ENCODE results near the gene HDAC4.

HDAC4 gene

DNA sequence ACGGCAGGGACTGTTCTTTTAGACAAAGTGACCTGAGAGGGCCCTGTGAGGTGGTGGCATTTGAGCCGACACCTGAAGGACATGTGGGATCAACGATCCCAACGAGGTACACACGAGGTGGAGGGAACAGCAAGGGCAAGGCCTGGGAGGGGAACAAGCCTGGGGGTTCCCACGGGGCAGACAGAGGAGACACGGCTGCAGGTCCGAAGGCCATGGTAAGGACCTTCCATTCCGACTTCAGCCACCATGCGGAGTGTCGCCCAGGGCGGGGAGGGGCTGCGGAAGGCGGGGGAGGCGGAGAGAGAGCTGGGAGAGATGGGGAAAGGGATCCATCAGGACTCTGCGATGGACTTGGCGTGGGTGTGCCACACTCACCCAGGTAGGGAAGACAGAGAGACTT, 151.8 kb downstream of the HDAC4 start:
- peaks cover 44% of the 10 kb centered on the region; the same call in 1 of the 2 replicates for H3K79me2 ChIP-seq (ENCODE audit: insufficient read depth, low read length)

GRCh38 chr2:239247401-239248245, 153.2 kb downstream of the HDAC4 start:
- no peaks in the 10 kb centered on the region for H3K9me3 ChIP-seq (ENCODE audit: insufficient read depth, low read depth, low read length)
- no peaks in the 10 kb centered on the region for H3K36me3 ChIP-seq (ENCODE audit: insufficient read depth, low read length)
- H3K9ac ChIP-seq (ENCODE audit: low read depth, low read length, poor library complexity, severe bottlenecking) = no peak overlapping the region
- no peak overlapping the region for H3K4me2 ChIP-seq (ENCODE audit: low read depth, low read length, poor library complexity, severe bottlenecking)
- H2AFZ ChIP-seq (ENCODE audit: low read length) = no peak overlapping the region
- no peak overlapping the region for H3K4me3 ChIP-seq (ENCODE audit: low read length, poor library complexity, severe bottlenecking)
- H3K27me3 ChIP-seq (ENCODE audit: insufficient read depth, low read length, poor library complexity, severe bottlenecking) = no peaks in the 10 kb centered on the region
- no peak for TF ChIP-seq EZH2phosphoT487 (IDR thresholded peaks at IDR 0.05; ENCODE audit: borderline replicate concordance)
- no peak for TF ChIP-seq CTCF (conservative IDR thresholded peaks at IDR 0.05; ENCODE audit: low read length)
- H3K79me2 ChIP-seq (ENCODE audit: insufficient read depth, low read length) = peaks cover 35% of the 10 kb centered on the region; the same call in 1 of the 2 replicates
- H3F3A ChIP-seq (ENCODE audit: low read depth) = no peaks in the 10 kb centered on the region
- H3K9me2 ChIP-seq (replicated peaks; ENCODE audit: low read depth, low read length) = no peaks in the 10 kb centered on the region
- H3K4me1 ChIP-seq (ENCODE audit: insufficient read depth, low read length, poor library complexity, severe bottlenecking) = peaks cover 7% of the 10 kb centered on the region
- H4K20me1 ChIP-seq (ENCODE audit: insufficient read depth, low read length, poor library complexity, severe bottlenecking) = peaks cover 3% of the 10 kb centered on the region

More for the DNA sequence above, 151.8 kb downstream of the HDAC4 start:
- H3K9ac ChIP-seq (ENCODE audit: low read depth, low read length, poor library complexity, severe bottlenecking) = no peak overlapping the region
- H3K4me2 ChIP-seq (ENCODE audit: low read depth, low read length, poor library complexity, severe bottlenecking) = no peak overlapping the region
- H2AFZ ChIP-seq (ENCODE audit: low read length) = no peak overlapping the region
- peaks cover 9% of the 10 kb centered on the region for H4K20me1 ChIP-seq (ENCODE audit: insufficient read depth, low read length, poor library complexity, severe bottlenecking)
- H3K9me2 ChIP-seq (replicated peaks; ENCODE audit: low read depth, low read length) = no peaks in the 10 kb centered on the region
- no peaks in the 10 kb centered on the region for H3K9me3 ChIP-seq (ENCODE audit: insufficient read depth, low read depth, low read length)
- no peak for TF ChIP-seq CTCF (conservative IDR thresholded peaks at IDR 0.05; ENCODE audit: low read length)
- TF ChIP-seq EZH2phosphoT487 (IDR thresholded peaks at IDR 0.05; ENCODE audit: borderline replicate concordance) = no peak
- H3K4me1 ChIP-seq (ENCODE audit: insufficient read depth, low read length, poor library complexity, severe bottlenecking) = peaks cover 7% of the 10 kb centered on the region
- no peaks in the 10 kb centered on the region for H3K27me3 ChIP-seq (ENCODE audit: insufficient read depth, low read length, poor library complexity, severe bottlenecking)
- no peaks in the 10 kb centered on the region for H3F3A ChIP-seq (ENCODE audit: low read depth)
- no peaks in the 10 kb centered on the region for H3K36me3 ChIP-seq (ENCODE audit: insufficient read depth, low read length)
- no peak overlapping the region for H3K4me3 ChIP-seq (ENCODE audit: low read length, poor library complexity, severe bottlenecking)

- Histone ChIP-seq H3K36me3 (ENCODE audit: insufficient read depth, low read length) (no peaks in the 10 kb centered on the region), H3K9me2 (replicated peaks; ENCODE audit: low read depth, low read length) (no peaks in the 10 kb centered on the region), H3K4me3 (ENCODE audit: low read length, poor library complexity, severe bottlenecking) (no peak overlapping the region), H3K9me3 (ENCODE audit: insufficient read depth, low read depth, low read length) (no peaks in the 10 kb centered on the region), H3K9ac (ENCODE audit: low read depth, low read length, poor library complexity, severe bottlenecking) (no peak overlapping the region), H3K4me1 (ENCODE audit: insufficient read depth, low read length, poor library complexity, severe bottlenecking) (peaks cover 7% of the 10 kb centered on the region), H3K4me2 (ENCODE audit: low read depth, low read length, poor library complexity, severe bottlenecking) (no peak overlapping the region), H3K27me3 (ENCODE audit: insufficient read depth, low read length, poor library complexity, severe bottlenecking) (no peaks in the 10 kb centered on the region), H2AFZ (ENCODE audit: low read length) (no peak overlapping the region), H4K20me1 (ENCODE audit: insufficient read depth, low read length, poor library complexity, severe bottlenecking) (peaks cover 2% of the 10 kb centered on the region), H3F3A (ENCODE audit: low read depth) (no peaks in the 10 kb centered on the region), H3K79me2 (ENCODE audit: insufficient read depth, low read length) (peaks cover 26% of the 10 kb centered on the region; the same call in 1 of the 2 replicates)
- TF ChIP-seq EZH2phosphoT487 (IDR thresholded peaks at IDR 0.05; ENCODE audit: borderline replicate concordance) = no peak
- no peak for TF ChIP-seq CTCF (conservative IDR thresholded peaks at IDR 0.05; ENCODE audit: low read length)
Measured at GRCh38 chr2:239246723-239247122, 154.1 kb downstream of the HDAC4 start.

All from Loucy (cell line).